SK-N-SH treated with all-trans-retinoic acid at 6 μM for 48 hours (cell line): ENCODE data around the gene LAMA3.

Source experiments
- ARNTL ChIP-seq: fragments of 450-650 bp; formaldehyde crosslinking; IDR thresholded peaks from 2 replicates; pipeline ENCODE4 v1.5.0; 2020; ENCODE audit warnings: low read depth, mild to moderate bottlenecking, moderate library complexity, borderline replicate concordance
- CSDC2 ChIP-seq: fragments of 250-450 bp; sonication (Bioruptor Pico); IDR thresholded peaks from 2 replicates; pipeline ENCODE4 v1.5.0; 2020; ENCODE audit warnings: mild to moderate bottlenecking, moderate library complexity
- CSRNP3 ChIP-seq: fragments of 250-450 bp; sonication (Bioruptor Pico); IDR thresholded peaks from 2 replicates; pipeline ENCODE4 v1.5.1; 2021; ENCODE audit warnings: mild to moderate bottlenecking, moderate library complexity
- ESRRG ChIP-seq: fragments of 250-450 bp; sonication (Bioruptor Pico); IDR thresholded peaks from 2 replicates; pipeline ENCODE4 v1.6.1; 2021; ENCODE audit warnings: mild to moderate bottlenecking
- OSR1 ChIP-seq: fragments of 250-450 bp; sonication (Bioruptor Pico); IDR thresholded peaks from 2 replicates; pipeline ENCODE4 v1.8.0; 2022; ENCODE audit warnings: moderate library complexity, mild to moderate bottlenecking, inconsistent platforms
- PATZ1 ChIP-seq: fragments of 250-450 bp; sonication (Bioruptor Pico); IDR thresholded peaks from 2 replicates; pipeline ENCODE4 v1.8.0; 2020; ENCODE audit warnings: mild to moderate bottlenecking, moderate library complexity, borderline replicate concordance
- PPARA ChIP-seq: fragments of 250-450 bp; sonication (Bioruptor Pico); IDR thresholded peaks from 2 replicates; pipeline ENCODE4 v1.5.0; 2020; ENCODE audit warnings: mild to moderate bottlenecking, borderline replicate concordance
- ZFP3 ChIP-seq: fragments of 250-450 bp; sonication (Bioruptor Pico); IDR thresholded peaks from 2 replicates; pipeline ENCODE4 v1.5.0; 2020; ENCODE audit warnings: mild to moderate bottlenecking, moderate library complexity
- ZNF565 ChIP-seq: fragments of 450-650 bp; formaldehyde crosslinking; conservative IDR thresholded peaks from 2 replicates; pipeline ENCODE4 v1.5.0; 2020; ENCODE audit warnings: low read depth, mild to moderate bottlenecking, moderate library complexity

- TF ChIP-seq PATZ1 (CRISPR knock-in tag) (no peak), CSRNP3 (CRISPR knock-in tag) (no peak), ESRRG (CRISPR knock-in tag) (no peak), OSR1 (CRISPR knock-in tag) (no peak), ARNTL (CRISPR knock-in tag) (no peak), ZFP3 (no peak), ZNF565 (CRISPR knock-in tag) (no peak), CSDC2 (CRISPR knock-in tag) (no peak), PPARA (CRISPR knock-in tag) (no peak)
These were observed 240.2 kb downstream of the LAMA3 start for GRCh38 chr18:23929362-23929930.
